ENCODE results near the gene HTT.
A peak's percentile ranks its signal among the peaks of the same experiment; 100 is the strongest.

HTT gene

GRCh38 chr4:3040452-3041191, 33.9 kb upstream of the HTT start:
- no peak overlapping the region for H3K4me3 ChIP-seq (ENCODE audit: low read length)
- DNase-seq (ENCODE audit: low read depth): no peak
- TF ChIP-seq, protein P1, sequence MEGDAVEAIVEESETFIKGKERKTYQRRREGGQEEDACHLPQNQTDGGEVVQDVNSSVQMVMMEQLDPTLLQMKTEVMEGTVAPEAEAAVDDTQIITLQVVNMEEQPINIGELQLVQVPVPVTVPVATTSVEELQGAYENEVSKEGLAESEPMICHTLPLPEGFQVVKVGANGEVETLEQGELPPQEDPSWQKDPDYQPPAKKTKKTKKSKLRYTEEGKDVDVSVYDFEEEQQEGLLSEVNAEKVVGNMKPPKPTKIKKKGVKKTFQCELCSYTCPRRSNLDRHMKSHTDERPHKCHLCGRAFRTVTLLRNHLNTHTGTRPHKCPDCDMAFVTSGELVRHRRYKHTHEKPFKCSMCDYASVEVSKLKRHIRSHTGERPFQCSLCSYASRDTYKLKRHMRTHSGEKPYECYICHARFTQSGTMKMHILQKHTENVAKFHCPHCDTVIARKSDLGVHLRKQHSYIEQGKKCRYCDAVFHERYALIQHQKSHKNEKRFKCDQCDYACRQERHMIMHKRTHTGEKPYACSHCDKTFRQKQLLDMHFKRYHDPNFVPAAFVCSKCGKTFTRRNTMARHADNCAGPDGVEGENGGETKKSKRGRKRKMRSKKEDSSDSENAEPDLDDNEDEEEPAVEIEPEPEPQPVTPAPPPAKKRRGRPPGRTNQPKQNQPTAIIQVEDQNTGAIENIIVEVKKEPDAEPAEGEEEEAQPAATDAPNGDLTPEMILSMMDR (conservative IDR thresholded peaks at IDR 0.05; ENCODE audit: low read depth, low read length): no peak

DNA sequence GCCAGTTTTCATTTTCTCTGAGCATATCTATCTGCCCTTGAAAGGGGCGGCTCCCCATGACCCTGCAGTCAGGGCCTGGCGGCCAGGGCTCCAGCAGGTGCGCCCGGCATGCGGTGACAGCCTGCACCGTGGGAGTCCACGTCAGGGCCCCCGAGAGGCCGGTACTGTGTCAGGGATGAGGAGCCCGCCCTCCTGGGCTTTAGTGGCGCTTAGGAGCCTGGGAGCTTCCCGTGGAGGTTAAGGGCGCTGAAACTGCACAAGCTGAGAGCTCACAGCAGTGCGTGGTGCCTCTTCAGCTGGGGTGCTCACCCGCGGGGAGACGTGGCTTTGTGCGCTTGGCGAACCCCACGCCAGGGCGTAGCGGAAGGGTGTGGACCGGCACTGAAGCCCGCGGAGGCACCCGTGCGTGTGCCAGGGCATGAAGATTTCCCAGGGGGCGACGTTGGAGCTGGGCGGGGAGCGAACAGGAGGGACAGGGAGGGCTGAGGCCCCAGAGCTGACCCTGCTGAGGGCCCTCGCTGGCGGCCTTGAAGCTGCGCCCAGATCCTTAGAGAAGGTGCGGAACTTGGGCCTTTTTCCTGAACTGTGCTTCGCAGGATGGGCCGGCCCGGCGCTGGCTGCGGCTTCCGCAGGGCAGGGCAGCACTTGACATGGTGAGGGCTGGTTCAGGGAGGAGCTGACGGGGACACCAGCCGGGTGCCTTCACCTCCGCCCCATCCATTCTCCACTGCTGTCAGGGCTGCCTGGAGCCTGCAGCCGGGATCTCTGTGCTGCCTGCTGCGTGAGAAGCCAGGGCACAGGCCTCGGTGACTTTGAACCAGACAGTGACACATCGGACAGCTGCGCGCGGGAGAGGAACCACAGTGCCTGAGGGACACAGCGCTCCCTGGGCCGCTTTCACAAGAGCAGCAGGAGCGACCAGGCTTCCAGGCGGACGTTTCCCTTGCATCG, 33.0 kb upstream of the HTT start:
- TF ChIP-seq, protein P1 (conservative IDR thresholded peaks at IDR 0.05; ENCODE audit: low read depth, low read length): no peak
- peak overlapping the region; percentile 45 for H3K4me3 ChIP-seq (ENCODE audit: low read length)
- DNase-seq (ENCODE audit: low read depth): no peak

- TF ChIP-seq, protein P1 (conservative IDR thresholded peaks at IDR 0.05; ENCODE audit: low read depth, low read length): no peak
- H3K4me3 ChIP-seq (ENCODE audit: low read length): peak overlapping the region; percentile 45
- no peak for DNase-seq (ENCODE audit: low read depth)
Observed at GRCh38 chr4:3042226-3042625, 32.3 kb upstream of the HTT start.

DNA sequence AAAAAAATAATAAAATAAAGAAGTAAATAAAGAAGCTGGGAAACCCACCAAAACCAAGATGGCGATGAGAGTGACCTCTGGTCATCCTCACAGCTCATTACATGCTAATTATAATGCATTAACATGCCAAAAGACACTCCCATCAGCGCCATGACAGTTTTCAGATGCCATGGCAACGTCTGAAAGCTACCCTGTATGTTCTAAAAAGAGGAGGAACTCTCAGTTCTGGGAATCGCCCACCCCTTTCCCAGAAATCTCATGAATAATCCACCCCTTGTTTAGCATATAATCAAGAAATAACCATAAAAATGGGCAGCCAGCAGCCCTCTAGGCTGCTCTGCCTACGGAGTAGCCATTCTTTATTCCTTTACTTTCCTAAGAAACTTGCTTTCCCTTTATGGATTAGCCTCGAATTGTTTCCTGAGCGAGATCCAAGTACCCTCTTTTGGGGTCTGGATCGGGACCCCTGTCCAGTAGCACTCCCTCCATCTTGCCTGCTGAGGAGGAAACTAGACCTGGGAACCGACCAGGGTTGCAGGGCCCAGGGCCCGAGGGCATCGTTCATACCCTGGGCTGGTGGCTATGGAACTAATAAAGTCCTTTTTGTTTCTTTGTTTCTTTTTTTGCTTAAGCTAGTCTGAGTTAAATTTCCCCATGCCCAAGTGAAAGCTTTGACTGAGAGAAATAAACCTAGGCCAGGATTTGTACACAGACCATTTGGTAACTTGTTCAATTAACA, 31.0 kb upstream of the HTT start:
- DNase-seq (ENCODE audit: low read depth): no peak
- no peak overlapping the region for H3K4me3 ChIP-seq (ENCODE audit: low read length)
- TF ChIP-seq, protein P1 (conservative IDR thresholded peaks at IDR 0.05; ENCODE audit: low read depth, low read length): no peak

DNA sequence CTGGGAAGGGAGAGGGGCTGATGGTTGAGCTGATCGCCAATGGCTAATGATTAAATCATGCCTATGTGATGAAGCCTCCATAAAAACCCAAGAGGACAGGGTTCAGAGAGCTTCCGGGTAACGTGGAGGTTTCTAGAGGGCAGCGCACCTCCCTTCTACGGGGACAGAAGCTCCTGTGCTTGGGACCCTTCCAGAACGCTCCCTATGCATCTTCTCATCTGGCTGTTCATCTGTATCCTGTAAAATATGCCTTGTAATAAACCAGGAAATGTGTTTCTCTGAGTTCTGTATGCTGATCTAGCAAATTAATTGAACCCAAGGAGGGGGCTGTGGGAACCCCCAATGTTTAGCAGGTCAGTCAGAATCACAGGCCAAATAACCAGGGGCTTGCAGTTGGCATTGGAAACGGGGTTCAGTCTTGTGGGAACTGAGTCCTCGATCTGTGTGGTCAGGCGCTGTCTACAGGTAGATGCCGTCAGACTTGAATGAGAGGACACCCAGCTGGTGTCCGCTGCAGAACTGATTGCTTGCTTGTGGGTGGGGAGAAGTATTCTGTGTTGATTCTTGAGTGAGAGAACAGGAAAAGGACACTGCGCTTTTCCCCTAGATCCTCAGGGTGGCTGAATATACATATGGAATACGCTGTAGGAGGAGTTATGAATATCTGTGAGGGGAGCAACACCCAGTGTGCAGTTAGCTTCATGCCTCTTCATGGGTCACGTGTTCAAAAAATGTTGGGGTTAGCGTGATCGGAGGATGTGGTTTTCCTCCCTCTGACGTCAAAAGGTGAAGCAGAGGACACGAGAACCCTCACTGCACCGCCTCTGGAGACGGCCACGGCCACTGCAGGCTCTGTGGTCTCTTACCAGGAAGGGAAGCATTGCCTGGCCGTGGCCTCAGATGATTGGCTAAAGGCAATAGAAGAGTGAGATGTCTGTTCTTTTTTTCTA, 29.3 kb upstream of the HTT start:
- TF ChIP-seq, protein P1 (conservative IDR thresholded peaks at IDR 0.05; ENCODE audit: low read depth, low read length): no peak
- no peak overlapping the region for H3K4me3 ChIP-seq (ENCODE audit: low read length)
- DNase-seq (ENCODE audit: low read depth): no peak

- no peak overlapping the region for H3K4me3 ChIP-seq (ENCODE audit: low read length)
- no peak for DNase-seq (ENCODE audit: low read depth)
- TF ChIP-seq, protein P1 (conservative IDR thresholded peaks at IDR 0.05; ENCODE audit: low read depth, low read length): no peak
Observed at GRCh38 chr4:3046162-3046561, 28.3 kb upstream of the HTT start.
